Stomach (tissue), 9 donors: ENCODE data around the gene IFNA5. TPM values are rescaled to one million over a fixed set of nuclear protein-coding genes. Genes with fewer than 3 reads are reported as not detected.

Experiments
- DNase-seq, 2 donors: peaks; one replicate each; pipeline versions ENCODE4 v3.0.0 to v3.0.0-alpha.2; 2013 to 2019
- H3K27ac ChIP-seq, 5 donors: fragments of 200-600 bp in 4 of 5; sonication (generic) in 4 of 5; one replicate each; pipeline ENCODE4 v1.5.1; 2013 to 2019; ENCODE audit warnings: mild to moderate bottlenecking in 1 of 5, moderate library complexity in 1 of 5
- H3K27me3 ChIP-seq, 3 donors: fragments of 200-600 bp; sonication (generic); one replicate each; pipeline ENCODE4 v1.5.1; 2017 to 2019; ENCODE audit warnings: mixed run types in 1 of 3
- H3K36me3 ChIP-seq, 4 donors: fragments of 200-600 bp; sonication (generic); 1 replicate in 3 of 4; 2 replicates in 1 of 4; pipeline ENCODE4 v1.5.1; 2016 to 2019
- H3K4me1 ChIP-seq, 4 donors: fragments of 200-600 bp; sonication (generic); one replicate each; pipeline ENCODE4 v1.5.1; 2016 to 2019
- H3K4me3 ChIP-seq, 4 donors: fragments of 200-600 bp; sonication (generic) in 3 of 4; one replicate each; pipeline ENCODE4 v1.5.1; 2016 to 2019; ENCODE audit warnings: mild to moderate bottlenecking in 1 of 4
- H3K9me3 ChIP-seq, 4 donors: fragments of 200-600 bp; sonication (generic); one replicate each; pipeline ENCODE4 v1.5.1; 2016 to 2019
- CTCF ChIP-seq, 7 experiments: fragments of 450-650 bp in 4 of 7; fragments of 200-600 bp in 3 of 7; sonication (generic) in 3 of 7; IDR thresholded peaks; one replicate each; pipeline ENCODE4 v1.5.1; 2016 to 2019; ENCODE audit warnings: antibody characterized with exemption in 7 of 7, control low read depth in 2 of 7, mild to moderate bottlenecking in 1 of 7
- EP300 ChIP-seq: sonication (generic); formaldehyde crosslinking; IDR thresholded peaks from one replicate; pipeline ENCODE4 v1.6.1; 2017; ENCODE audit warnings: antibody characterized with exemption
- POLR2A ChIP-seq, 4 donors: fragments of 450-650 bp; IDR thresholded peaks; one replicate each; pipeline ENCODE4 v1.6.1; 2016; ENCODE audit warnings: antibody characterized with exemption in 4 of 4, control low read depth in 2 of 4, mild to moderate bottlenecking in 1 of 4, moderate library complexity in 1 of 4
- POLR2AphosphoS5 ChIP-seq, 3 donors: sonication (generic); formaldehyde crosslinking; IDR thresholded peaks; one replicate each; pipeline ENCODE4 v1.6.1; 2016; ENCODE audit warnings: antibody characterized with exemption in 3 of 3
- WGBS, 5 donors: extraction: QIAGEN DNeasy Blood & Tissue Kit in 3 of 5; methylation state at CpG; one replicate each; pipeline versions ENCODE4 v1.1.5 to v1.1.7; 2013 to 2018; 5-methylcytosine and 5-hydroxymethylcytosine counted together
- intact Hi-C: fragments of 100-400 bp; cut with DNase I; formaldehyde crosslinking; loops from one replicate; pipeline ENCODE4 v1.15.1; 2023; ENCODE audit warnings: low total_unique reads
- polyA plus RNA-seq, 3 donors: library from polyadenylated mRNA; stranded (reverse); fragments of 200-250 nt; gene quantifications; one replicate each; pipeline ENCODE4 v1.2.3, GENCODE V29; 2013
- total RNA-seq, 5 donors: library from RNA; depleted of rRNA; stranded (reverse); fragments of >200 nt; gene quantifications; one replicate each; pipeline versions ENCODE4 v1.1.0 to v1.2.3, GENCODE V29; 2014 to 2016
- donor health status: healthy with polysubstance abuse.
- donor health status: Bipolar disorder and iron deficiency.
- donor health status: healthy.

The IFNA5 gene
- total and polyA plus RNA-seq, 8 donors: 0.92 to 1.6 TPM; not detected in 6

- Histone ChIP-seq H3K4me1 (peaks cover 23 to 37% (median 29%) of the 10 kb centered on the region in 4 donors), H3K36me3 (peaks cover 0 to 10% (median 0%) of the 10 kb centered on the region in 4 donors), H3K27ac (no peak overlapping the region), H3K9me3 (no peaks in the 10 kb centered on the region), H3K27me3 (no peaks in the 10 kb centered on the region), H3K4me3 (no peak overlapping the region)
- DNase-seq: no peak
- TF ChIP-seq POLR2AphosphoS5 (IDR thresholded peaks at IDR 0.05) (no peak), CTCF (IDR thresholded peaks at IDR 0.05) (no peak), POLR2A (IDR thresholded peaks at IDR 0.05) (no peak), EP300 (no peak)
- intact Hi-C loops: no loop called here
Observed at GRCh38 chr9:21336457-21336856, 31.3 kb upstream of the IFNA5 start.

- Histone ChIP-seq H3K27me3 (no peaks in the 10 kb centered on the region), H3K36me3 (peaks cover 0 to 10% (median 0%) of the 10 kb centered on the region in 4 donors), H3K27ac (peak within 1 kb of the TSS; percentile 88 to 95 (median 93)), H3K4me1 (peaks cover 26 to 52% (median 41%) of the 10 kb centered on the region in 4 donors), H3K4me3 (peak within 1 kb of the TSS; percentile 66 to 79 (median 72)), H3K9me3 (no peaks in the 10 kb centered on the region)
- intact Hi-C loops: no loop called here
- 0 to 1% (median 0%) methylated on average over 22 to 55 of the region's 55 CpGs for WGBS, 5 donors
- no peak for TF ChIP-seq CTCF (IDR thresholded peaks at IDR 0.05)
- peak in 1 of 4 donors; percentile 42 for TF ChIP-seq POLR2A (IDR thresholded peaks at IDR 0.05)
- no peak for TF ChIP-seq EP300
- TF ChIP-seq POLR2AphosphoS5 (IDR thresholded peaks at IDR 0.05): peak; percentile 64 to 87 (median 85)
- DNase-seq: peak; percentile 93 to 98
Observed at GRCh38 chr9:21334701-21335632, 29.9 kb upstream of the IFNA5 start, which contains the start of gene KLHL9. Gene KLHL9 (minus strand): TSS chr9:21335404. CDS start chr9:21334859, 545 bp downstream.

- no peaks in the 10 kb centered on the region for H3K27me3 ChIP-seq
- peaks cover 0 to 10% (median 0%) of the 10 kb centered on the region in 4 donors for H3K36me3 ChIP-seq
- peaks cover 26 to 70% (median 50%) of the 10 kb centered on the region in 4 donors for H3K4me1 ChIP-seq
- no peak overlapping the region for H3K27ac ChIP-seq
- peak overlapping the region in 3 of 4 donors; percentile 66 to 73 (median 71) for H3K4me3 ChIP-seq
- WGBS, 5 donors: 97 to 99% (median 98%) methylated on average over 2 of the region's 2 CpGs
- no peaks in the 10 kb centered on the region for H3K9me3 ChIP-seq
- intact Hi-C loops: no loop called here
- TF ChIP-seq POLR2A (IDR thresholded peaks at IDR 0.05) (no peak), CTCF (IDR thresholded peaks at IDR 0.05) (no peak), EP300 (no peak), POLR2AphosphoS5 (IDR thresholded peaks at IDR 0.05) (no peak)
- no peak for DNase-seq
Observed at GRCh38 chr9:21333226-21333625, 28.1 kb upstream of the IFNA5 start.

GRCh38 chr9:21331676-21332402 lies 26.7 kb upstream of the IFNA5 start:
- 36 to 54% (median 39%) methylated on average over 5 of the region's 5 CpGs for WGBS, 5 donors
- intact Hi-C loops: no loop called here
- no peak for TF ChIP-seq POLR2A (IDR thresholded peaks at IDR 0.05)

More at GRCh38 chr9:21331676-21332402, 26.7 kb upstream of the IFNA5 start:
- no peak for DNase-seq
- H3K4me3 ChIP-seq: peak overlapping the region in 1 of 4 donors; percentile 15
- no peaks in the 10 kb centered on the region for H3K9me3 ChIP-seq
- peaks cover 26 to 80% (median 56%) of the 10 kb centered on the region in 4 donors for H3K4me1 ChIP-seq
- H3K27me3 ChIP-seq: no peaks in the 10 kb centered on the region
- H3K36me3 ChIP-seq: peaks cover 0 to 10% (median 0%) of the 10 kb centered on the region in 4 donors
- H3K27ac ChIP-seq: no peak overlapping the region
